NCI-H510A (cell line): ENCODE data around the gene BCAS3.
"Not testable (repeated sequence)": the region's sequence is repeated elsewhere in the genome, so short reads cannot be mapped to it uniquely, and the experiment has no call there.

Experiments used
- DNase-seq: peaks from one replicate; lab custom pipeline; 2025; lab: John Stamatoyannopoulos, UW

Gene BCAS3

DNA sequence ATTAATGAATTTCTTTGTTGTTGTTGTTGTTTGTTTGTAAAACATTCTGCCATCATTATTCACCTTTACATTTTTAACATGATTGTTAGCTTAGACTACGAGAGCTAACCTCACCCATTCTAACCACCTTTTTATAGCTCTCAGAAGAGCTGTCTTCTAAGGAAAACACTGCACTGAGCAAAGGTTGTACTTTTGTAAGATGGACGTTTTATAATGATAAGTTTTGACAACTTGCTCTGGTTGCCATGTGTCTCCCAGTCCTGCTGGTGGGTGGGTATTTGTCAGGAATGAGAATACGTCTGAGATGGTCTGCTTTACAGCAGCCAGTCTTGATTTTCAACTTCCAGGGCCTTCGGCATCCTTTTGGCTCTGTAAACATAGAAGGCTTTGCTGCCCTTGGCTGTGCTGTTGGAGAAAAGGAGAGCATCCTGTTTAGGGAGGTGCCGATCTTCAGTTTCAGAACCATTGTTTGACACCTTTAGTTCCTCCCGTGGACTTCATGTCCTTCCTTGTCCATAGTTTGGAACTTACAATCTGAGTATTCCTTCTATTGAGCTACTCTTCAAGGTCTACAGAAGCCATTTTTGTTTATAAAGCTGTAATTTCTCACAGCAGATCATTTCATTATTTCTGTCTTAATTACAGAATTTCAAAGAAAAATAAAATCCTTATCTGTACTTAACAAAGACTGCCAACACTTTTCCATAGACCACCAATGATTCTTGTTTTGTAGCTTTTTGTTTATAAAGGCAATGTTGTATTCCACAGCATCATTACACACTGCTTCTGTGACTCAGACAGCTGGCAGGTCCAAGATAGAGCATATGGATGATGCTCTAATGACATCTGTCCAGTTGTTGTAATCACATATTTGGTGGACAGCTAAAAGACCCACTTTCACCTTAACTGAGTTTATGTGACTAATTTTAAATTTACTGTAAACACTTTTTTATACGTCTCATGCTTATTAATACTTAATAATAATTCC, 451.9 kb downstream of the BCAS3 start:
- DNase-seq: no peak

DNA sequence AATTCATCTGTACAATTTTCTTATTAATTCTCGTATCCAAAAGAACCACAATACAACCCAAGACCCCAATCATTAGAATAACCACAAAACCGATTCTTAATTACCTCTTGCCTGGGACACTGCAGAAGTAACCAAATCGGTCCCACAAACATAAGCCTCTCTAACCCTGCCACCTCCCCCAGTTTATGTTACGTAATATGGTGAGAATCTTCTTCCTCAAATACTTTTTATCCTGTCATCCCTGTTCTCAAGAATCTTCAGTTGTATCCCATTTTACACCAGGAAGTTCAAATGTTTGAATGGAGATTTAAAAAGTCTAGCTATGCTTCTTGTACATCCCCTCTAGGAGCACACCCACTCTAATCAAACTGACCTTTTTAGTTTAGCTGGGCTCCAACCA, 452.7 kb downstream of the BCAS3 start:
- DNase-seq: no peak

DNA sequence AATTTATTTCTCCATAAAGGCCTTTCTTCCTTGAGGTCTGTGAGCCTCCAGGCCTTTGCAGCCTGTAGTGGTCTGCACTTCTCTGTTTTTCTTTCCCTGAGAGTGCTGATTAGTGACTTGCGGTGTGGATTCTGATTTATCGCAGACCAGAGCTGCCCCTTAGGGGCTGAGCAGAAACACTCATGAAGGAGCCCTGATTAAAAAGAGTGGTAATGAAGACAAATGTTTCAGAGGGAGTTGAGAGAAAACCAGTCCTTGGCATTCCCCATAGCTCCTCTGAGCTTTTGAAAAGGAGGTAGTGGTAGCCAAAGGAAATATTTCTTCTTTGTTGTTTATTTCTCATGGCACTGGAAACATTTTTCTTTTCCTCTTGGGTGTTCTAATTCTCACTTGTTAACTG, 453.9 kb downstream of the BCAS3 start:
- no peak for DNase-seq

DNA sequence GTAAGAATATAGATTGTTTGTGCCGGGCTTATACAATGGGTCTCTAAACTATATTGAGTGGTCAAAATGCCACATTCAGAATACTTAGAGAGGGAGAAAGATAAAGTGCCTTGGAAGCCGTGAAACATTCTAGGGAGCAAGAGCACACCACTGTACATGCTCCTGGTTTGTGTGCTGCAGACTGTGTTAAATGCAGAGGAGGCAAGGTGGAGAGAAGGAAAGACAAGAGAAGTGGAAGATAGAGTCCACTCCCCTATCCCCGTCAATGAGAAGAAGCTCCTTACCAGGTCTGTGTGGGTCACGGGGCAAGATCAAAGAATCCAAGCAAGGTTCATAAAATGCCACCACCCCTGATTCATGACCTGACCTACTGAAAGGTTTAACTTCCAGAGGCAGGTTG, 454.9 kb downstream of the BCAS3 start:
- DNase-seq: no peak

DNA sequence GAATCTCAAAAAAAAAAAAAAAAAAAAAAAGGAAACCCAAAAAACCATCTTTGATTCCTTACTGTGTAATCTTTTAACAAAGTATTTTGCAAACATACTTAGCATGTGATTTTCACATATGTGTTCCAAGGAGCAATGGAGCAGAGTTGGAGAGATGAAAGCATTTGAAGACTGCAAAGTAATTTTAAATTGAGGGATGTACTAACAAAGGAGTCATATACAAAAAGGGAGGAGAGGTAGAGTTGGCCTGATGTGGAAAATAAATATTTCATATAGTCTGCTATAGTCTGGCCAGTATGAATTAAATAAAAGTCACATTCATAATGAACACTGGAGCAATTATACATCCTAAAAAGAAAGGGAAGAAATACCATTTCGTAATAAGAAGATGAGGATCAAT, 456.2 kb downstream of the BCAS3 start:
- no peak for DNase-seq

DNA sequence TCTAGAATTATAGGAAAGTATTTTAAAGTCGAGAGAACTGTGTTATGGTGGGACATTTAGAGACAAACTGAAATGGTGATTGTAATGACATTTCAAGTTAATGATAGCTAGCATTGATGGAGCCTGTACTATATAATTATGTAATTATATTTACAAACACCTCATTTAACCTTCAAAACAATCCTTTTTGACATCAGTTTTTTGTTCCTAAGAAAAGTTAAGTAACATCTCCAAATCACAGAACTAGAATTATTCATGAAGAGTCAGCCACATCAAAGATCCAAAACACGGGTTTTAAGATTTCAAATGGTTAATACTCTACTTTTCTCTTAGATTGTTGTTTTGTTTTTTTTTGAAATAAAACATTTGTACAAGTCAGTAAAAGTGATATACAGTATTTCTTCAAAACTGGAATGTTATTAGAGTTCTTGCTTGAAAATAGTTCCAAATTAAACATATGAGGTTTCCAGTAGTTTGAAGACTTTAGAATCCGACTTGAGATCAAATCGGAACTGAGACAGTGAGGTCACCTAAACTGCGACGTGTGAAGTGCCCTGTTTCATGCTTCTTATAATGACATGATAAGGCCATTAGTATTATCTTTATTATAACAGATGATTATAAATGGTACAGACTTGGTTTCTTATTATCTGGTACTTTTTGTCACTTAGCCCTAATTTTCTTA, 457.0 kb downstream of the BCAS3 start:
- DNase-seq: no peak

DNA sequence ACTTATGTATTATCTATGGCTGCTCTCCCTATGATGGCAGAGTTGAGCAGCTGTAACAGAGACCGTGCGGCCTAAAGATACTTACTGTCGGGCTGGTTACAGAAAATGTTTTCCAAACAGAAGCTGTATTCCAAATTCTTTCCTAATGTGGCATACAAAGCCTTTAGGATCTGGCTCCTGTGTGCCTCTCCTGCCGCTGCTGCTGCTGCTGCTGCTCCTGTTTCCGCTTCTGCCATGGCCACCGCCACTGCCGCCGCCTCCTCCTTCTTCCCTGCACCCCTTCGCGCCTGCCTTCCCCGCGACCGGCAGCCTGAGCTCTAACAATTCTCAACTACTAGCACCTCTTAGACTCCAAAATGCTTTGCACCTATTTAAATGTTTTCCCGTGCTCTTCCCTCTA, 458.1 kb downstream of the BCAS3 start:
- DNase-seq: no peak

DNA sequence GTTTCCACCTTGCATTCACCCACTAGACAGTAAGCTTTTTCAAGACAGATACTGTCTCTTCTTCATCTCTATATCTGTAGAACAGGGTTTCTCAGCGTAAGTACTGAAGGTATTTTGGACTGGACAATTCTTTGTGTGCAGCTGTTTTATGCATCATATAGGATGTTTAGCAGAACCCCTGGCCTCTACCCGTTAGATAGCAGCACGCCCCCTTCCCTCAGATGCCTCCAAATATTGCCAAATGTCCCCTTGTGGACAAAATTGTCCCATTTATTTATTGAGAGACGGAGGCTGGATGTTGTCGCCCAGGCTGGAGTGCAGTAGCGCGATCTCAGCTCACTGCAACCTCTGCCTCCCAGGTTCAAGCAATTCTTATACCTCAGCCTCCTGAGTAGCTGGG, 458.6 kb downstream of the BCAS3 start:
- DNase-seq: no peak

DNA sequence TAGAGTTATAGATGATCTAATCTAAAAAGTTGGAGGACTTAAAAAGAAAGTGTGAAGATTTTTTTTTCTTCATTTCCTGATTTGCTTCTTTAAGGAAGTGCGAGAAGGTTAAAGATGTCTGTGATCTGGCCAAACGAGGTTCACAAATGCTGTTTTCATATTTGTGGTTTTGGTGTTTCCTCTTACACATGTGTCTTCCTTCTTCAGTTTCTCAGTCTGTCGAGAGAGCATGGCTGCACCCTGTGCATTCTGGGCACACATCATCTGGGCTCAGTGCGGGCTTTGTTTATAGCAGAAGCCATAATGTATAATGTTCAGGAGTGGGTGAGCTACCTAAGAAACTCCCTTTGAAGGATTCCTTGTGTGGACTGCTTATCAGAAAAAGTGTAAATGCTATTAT, 461.6 kb downstream of the BCAS3 start:
- no peak for DNase-seq

DNA sequence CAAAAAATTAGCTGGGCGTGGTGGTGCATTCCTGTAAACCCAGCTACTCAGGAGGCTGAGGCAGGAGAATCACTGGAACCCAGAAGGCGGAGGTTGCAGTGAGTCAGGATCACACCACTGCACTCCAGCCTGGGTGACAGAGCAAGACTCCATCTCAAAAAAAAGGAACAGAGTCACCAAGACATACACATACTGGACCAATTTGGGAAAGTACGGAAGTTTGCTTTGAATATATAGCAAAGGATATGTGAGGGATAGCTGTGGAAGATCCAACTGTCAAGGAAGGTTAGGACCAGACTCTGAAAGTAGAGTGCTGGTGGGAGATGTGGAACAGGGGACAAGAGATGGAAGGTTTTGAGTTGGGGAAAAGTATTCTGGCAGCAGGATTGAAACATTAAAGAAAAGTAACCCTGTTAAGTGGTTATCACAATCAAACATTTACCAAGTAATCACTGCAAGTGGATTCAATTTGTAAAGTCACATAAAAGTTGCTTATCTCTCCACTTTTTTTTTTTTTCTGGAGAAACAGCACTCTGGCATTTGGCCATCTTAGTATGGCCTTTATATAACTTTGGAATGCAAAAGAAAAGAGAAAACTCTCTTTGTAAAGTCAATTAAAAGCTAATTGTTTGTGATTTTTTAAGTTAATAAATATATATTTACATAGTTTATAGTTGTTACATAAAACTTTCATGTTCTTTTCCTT, 462.6 kb downstream of the BCAS3 start:
- no peak for DNase-seq

DNA sequence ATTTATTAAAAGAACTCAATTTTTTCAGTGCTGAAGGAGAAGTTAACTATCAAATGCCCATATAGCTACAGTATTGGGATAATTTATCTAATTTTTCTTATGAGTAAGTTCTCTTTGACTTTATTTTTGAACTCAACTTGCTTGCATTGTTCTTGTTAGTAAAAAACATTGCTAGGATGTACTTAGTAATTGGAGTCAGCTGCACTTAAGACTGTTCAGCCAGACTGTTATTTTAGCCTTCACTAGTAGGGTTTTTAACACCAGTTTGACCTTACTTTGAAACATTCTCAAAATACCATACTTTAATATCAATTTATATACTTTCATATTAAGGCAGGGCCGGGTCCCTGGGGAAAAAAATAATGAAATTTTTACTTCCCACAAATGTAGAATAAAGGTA, 465.4 kb downstream of the BCAS3 start:
- no peak for DNase-seq

DNA sequence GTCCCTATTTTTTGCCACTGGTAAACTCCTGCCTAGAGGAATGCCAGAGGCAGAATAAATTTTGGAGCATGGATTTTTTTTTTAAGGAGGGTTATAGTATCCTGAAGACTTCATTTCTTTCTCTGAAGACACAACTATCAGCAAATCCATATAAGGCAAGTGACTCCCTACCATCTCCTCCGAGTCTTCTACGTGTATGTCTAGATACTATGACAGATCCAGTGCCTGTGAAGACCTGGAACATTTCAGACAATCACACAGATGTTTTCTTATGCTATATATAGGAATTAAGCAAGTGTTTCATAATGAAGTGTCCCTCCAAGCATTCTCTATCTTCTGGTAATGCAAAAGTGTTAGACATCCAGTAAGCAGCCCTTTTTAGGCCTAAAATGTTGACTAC, 466.5 kb downstream of the BCAS3 start:
- no peak for DNase-seq

DNA sequence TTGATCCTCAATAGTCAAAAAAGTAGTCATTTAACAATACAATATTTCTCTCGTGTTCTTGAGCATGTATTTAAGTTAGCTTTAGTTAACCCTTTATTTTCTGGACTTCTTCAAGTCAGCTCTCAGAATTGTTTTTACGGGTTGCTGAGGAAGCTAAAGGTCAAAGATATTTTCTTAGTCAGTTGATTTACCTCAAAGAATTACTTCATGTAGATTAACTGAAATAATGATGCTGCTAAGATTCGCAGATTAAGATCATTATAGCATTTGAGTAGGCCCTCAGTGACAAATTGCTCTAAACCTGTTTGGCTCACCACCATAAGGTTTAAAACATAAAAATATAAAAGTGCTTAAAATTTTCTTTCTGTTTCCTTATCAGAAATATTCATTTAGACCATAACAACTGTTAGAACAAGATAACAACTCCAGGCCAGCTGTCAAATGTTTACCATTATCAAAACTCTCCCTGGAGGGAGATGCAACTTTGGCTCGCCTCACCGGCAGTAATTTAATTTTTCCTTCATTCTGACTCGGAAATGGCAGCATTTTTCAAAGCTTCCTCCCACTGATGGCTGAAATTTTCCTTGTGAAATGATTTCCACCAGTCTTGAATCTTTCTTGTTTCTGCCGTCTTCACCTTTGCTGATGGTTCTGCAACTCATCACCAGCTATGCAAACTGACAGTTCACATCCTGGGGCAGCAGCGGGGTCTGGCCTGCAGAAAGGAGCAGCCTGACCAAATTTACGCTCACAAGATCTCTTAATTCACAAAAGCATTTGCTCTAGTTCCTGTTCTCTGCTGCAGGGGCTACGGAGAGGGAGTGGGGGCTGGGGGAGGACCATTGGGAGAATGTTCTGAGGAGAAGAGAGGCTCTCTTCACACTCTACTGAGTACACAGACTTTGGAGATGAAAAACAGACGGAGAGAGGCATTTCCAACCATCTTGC, 467.2 kb downstream of the BCAS3 start:
- DNase-seq: no peak

DNA sequence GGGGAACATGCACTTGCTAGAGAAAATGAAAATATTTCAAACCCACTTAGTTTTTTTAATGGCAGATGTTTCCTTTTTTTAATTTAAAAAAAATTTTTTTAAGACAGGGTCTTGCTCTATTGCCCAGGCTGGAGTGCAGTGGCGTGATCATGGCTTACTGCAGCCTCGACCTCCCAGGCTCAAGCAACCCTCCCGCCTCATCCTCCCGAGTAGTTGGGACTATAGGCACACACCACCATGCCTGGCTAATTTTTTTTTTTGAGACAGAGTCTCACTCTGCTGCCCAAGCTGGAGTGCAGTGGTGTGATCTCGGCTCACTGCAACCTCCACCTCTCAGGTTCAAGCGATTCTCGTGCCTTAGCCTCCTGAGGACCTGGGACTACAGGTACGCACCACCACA, 469.2 kb downstream of the BCAS3 start:
- not testable (repeated sequence) for DNase-seq

DNA sequence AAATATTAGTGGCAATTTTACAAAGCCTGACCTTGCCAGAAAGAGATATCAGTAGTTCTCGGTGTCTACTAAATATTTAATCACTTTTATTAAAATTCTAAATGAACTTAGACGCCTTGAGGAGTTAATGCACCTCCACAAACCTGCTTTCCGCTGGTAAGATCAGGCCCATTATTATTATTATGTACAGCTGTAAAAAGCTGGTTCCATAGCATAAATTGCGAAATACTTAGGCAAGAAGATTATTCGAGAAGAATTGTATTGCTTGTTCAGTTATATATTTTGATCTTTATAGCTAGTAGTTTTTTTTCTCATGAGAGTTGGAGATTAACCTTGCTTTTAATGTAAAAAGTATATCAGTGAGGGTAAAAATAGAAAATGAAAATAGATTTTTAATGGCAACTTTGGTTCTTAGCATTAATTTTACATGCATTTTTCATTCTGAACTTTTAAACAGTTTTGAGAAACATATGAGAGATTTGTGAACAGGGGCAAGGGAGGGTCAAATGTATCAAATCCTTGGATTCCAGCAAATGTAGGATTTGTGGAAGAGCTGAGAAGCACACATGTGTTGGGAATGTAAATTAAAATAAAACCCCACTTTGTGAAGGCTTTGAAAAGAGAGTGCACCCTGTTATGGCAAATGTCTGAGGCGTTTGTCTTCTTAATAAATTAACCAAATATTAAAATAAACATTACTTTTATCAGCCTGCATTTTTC, 471.6 kb downstream of the BCAS3 start:
- no peak for DNase-seq

DNA sequence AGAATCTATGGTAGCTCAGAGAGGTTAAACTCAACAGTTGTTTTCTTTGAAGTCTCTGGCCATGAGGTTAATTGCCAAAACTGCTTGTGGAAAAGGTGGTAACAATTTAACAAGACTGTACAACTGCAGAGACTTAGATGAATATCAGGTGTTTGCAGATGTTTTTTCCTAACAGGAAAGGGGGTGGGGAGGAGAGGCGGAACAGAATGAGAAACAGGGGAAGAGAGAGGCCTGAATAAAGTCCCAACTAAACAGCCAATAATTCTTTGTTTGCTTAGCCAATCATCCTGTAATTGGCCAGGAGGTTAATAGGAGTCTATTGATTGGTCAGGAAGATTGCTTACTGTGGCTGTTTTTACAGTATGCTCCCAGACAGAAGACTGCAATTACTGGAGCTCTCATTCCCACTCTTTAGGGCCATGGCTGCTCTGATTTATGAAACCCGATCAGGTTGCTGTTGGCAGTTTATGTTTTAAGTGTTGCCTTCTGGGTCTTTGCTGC, 472.3 kb downstream of the BCAS3 start:
- DNase-seq: peak; percentile 28

DNA sequence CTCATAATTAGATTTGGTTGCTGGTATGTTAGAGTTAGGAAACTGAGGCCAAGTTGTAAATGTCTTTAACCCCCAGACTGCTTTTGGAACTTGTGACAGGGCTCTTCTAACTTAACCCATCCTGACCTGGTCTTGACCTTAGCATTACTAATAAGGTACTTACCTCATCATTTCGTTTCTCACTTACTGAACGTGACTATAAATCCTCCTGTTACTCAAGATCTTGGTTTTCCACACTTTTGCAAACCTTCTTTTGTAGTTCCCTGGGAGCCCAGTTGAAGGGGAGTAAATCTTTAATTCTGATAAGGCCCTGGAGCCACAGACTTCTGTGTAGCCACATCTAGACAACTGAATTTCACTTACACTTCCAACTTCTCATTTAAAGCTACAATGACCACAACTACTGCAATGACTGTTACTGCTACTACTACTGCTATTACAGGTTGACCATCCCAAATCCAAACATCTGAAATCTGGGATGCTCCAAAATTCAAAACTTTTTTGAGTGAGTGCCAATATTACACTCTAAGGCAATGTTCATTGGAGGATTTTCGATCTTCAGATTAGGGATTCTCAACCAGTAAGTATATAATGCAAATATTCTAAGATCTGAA, 473.1 kb downstream of the BCAS3 start:
- DNase-seq: no peak

DNA sequence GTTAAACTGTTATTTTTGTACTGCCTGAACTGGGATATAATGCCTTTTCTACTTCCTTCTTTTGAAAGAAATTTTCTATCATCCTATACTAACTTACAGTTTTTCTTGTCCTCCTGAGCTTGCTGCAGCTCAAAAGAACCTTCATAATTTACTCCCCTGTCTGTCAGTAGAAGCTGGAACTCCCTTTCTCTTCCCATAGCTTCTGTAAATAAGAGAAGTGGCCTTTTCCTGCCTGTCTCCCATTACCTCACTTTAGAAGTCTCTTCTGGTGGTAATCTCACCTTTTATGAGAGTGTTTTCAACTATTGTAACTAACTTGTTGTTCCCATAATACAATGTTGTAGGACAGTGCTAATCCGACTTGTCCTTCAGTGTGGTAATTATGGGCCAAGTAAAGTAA, 475.2 kb downstream of the BCAS3 start:
- peak; percentile 10 for DNase-seq

DNA sequence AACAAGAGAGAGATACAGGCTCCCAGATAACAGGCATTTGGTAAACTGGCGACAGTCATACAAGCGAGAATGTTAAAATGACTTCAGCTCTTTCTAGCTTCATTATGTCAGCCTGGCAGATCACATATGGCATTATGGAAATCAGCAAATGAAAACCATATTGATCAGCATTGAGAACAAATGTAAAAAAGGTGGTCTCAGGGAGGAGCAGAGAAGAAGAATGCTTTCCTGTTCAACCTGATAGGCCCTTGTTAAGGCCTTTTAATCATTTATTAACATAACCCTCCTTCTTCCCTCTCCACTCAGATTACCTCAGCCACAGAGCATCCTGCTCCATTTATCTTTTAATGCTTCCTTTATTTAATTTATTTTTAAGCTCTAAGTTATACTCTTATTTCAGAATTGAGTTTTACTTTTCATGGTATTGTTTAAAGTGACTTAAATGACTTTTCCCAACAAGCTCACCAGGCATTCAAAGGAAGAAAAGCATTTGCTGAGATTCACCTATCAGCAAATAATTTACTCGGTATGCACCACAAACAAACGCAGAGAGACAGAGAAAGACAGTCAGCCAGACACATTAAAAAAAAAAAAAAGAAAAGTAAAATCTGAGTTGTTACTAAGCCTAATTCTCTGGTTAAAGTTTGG, 478.1 kb downstream of the BCAS3 start:
- no peak for DNase-seq
